ENCODE results near the gene PHC2.

PHC2 gene

DNA sequence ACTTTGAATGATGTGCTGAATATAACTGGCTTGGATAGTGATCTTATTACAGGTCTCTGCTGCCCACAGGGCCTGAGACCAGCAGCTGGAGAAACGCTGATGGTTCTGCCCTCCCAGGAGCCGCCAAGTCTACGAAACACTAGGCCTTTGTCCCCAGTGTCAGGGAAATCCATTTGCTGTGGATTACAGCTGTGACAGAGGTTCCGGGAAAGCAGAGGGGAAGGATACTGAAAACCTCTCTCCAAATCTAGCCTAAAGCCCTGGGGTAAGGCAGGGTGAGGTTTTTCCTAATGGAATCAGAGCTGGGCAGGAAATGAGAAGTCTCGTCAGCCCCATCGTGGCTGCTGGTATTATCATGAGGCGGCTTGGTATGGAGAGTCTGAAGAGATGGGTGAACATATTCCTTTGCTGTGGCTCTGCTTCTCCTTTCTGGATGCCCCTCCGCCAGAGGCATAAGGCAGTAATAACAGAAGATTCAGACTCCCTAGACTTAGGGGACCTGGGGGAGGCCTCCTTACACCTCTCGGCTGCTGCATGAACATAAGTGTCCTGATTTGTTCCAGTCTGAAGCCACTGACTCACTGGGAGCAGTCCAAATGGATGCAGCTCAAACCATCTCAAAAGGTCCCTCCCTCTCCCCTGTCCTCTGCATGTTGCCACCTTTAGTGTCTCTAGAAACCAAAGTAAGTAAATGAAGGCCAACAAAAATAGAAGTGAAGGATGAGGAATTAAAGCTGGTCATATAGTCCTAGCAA is 48.1 kb downstream of the PHC2 start:
- peak overlapping the region; percentile 24 for H3K4me2 ChIP-seq (ENCODE audit: low read length)
- H3K4me1 ChIP-seq (ENCODE audit: control insufficient read depth, insufficient read depth, low read length) = peaks cover 32% of the 10 kb centered on the region
- H3K9me3 ChIP-seq (replicated peaks; ENCODE audit: low read length) = no peaks in the 10 kb centered on the region
- H3K9ac ChIP-seq (ENCODE audit: low read depth, low read length) = peak overlapping the region; percentile 64
- H3K27me3 ChIP-seq (ENCODE audit: control insufficient read depth, insufficient read depth, low read length) = no peaks in the 10 kb centered on the region
- H3K36me3 ChIP-seq (ENCODE audit: insufficient read depth, low read length) = no peaks in the 10 kb centered on the region
- peak overlapping the region; percentile 23 for H3K4me3 ChIP-seq (ENCODE audit: low read length)

DNA sequence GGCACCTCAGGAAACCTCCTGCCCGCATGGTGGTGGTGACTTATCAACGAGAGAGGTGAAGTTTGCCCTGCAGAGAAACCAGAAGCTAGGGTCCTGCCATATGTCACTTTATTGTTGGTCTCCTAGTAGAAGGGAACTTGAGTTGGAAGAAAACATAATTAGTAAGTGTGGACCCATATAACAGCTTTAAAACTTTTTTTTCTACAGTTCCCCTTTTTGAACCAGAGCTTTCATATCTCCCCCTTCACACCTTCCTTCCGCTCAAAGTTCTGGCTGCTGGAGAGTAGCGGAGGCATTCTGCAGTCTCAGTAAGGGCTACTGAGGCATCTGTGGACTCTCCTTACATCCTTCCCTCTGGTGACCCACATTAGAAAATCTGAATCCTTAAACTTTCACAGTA is 48.9 kb downstream of the PHC2 start:
- no peaks in the 10 kb centered on the region for H3K9me3 ChIP-seq (replicated peaks; ENCODE audit: low read length)
- H3K4me2 ChIP-seq (ENCODE audit: low read length) = peak overlapping the region; percentile 24
- H3K9ac ChIP-seq (ENCODE audit: low read depth, low read length) = peak overlapping the region; percentile 64
- no peaks in the 10 kb centered on the region for H3K27me3 ChIP-seq (ENCODE audit: control insufficient read depth, insufficient read depth, low read length)
- H3K4me3 ChIP-seq (ENCODE audit: low read length) = no peak overlapping the region
- H3K4me1 ChIP-seq (ENCODE audit: control insufficient read depth, insufficient read depth, low read length) = peaks cover 32% of the 10 kb centered on the region
- no peaks in the 10 kb centered on the region for H3K36me3 ChIP-seq (ENCODE audit: insufficient read depth, low read length)

DNA sequence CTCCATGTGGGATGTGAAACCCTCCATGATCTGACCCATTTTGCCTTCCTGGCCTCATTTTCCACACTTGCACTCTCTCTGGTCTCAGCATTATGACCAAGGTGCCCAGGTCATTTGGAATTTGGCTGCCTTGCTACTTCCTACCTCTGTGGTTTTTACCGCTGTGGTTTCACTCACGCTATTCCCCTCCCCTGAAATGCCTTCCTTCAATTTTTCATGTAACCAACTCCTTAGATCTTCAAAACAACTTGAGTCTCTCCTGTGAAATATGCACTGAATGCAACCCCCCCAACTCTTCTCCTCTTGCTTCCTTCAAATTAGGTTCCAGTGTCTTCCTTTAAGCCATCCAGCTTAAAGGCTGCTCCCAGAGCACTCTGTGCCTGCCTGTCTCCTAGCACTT is 50.1 kb downstream of the PHC2 start:
- Histone ChIP-seq H3K9me3 (replicated peaks; ENCODE audit: low read length) (no peaks in the 10 kb centered on the region), H3K4me1 (ENCODE audit: control insufficient read depth, insufficient read depth, low read length) (peaks cover 32% of the 10 kb centered on the region)

DNA sequence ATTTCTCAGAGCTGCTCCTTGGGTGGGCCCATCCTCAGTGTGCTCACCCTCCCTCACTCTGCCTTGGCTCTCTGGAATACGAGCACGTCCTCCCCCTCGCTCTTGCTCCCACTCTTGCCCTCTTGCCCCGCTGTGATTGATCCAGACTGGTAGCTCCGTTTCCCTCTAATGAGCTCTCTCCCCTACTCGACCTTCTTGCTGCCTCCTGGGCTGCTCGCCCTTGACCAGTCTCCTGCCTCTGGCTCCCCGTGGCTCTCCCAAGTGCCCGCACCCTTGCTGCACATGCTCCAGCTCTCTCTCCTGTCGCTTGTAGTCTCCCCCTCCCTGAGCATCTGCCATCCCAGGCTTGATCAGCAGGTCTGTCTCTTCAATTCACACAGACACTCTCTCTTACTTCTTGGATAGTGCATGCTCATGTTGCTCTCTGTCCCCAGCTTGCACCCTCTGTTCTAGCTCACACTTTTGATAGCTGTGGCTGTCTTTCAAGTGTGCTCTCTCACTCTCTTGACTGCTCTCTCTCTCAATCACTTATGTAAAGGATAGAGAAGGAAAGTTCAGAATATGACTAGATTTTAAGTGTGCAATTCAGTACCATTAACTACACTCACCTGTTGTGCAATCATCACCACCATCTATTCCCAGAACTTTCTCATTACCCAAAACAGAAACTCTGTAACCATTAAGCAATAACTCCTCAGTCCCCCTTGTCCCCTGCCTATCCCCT is 51.1 kb downstream of the PHC2 start:
- H3K36me3 ChIP-seq (ENCODE audit: insufficient read depth, low read length) = no peaks in the 10 kb centered on the region
- no peak overlapping the region for H3K9ac ChIP-seq (ENCODE audit: low read depth, low read length)
- H3K27me3 ChIP-seq (ENCODE audit: control insufficient read depth, insufficient read depth, low read length) = no peaks in the 10 kb centered on the region
- no peak overlapping the region for H3K4me3 ChIP-seq (ENCODE audit: low read length)
- H3K4me1 ChIP-seq (ENCODE audit: control insufficient read depth, insufficient read depth, low read length) = peaks cover 29% of the 10 kb centered on the region
- H3K9me3 ChIP-seq (replicated peaks; ENCODE audit: low read length) = no peaks in the 10 kb centered on the region
- H3K4me2 ChIP-seq (ENCODE audit: low read length) = no peak overlapping the region

More for the DNA sequence above, 50.1 kb downstream of the PHC2 start:
- Histone ChIP-seq H3K36me3 (ENCODE audit: insufficient read depth, low read length) (no peaks in the 10 kb centered on the region), H3K9ac (ENCODE audit: low read depth, low read length) (no peak overlapping the region), H3K4me2 (ENCODE audit: low read length) (no peak overlapping the region), H3K4me3 (ENCODE audit: low read length) (no peak overlapping the region), H3K27me3 (ENCODE audit: control insufficient read depth, insufficient read depth, low read length) (no peaks in the 10 kb centered on the region)

DNA sequence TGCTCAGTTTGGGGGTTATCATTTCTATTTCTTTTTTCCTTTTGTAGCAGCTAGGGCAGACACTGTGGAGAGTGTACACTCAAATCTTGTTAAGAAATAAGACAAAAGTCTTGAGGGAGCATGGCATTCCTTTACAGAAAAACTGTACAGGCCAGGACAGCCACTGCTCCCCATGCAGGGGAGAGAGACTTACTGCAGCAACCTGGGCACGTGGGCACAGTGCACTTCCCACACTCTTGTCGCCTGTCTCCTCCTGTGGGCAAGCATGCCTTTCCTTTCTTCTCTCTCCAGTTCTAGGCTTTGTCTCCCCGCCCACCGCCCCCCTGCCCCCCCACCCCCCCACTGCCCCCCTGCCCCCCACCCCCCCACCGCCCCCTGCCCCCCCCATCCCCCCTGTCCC is 51.9 kb downstream of the PHC2 start:
- Histone ChIP-seq H3K4me1 (ENCODE audit: control insufficient read depth, insufficient read depth, low read length) (peaks cover 21% of the 10 kb centered on the region), H3K9ac (ENCODE audit: low read depth, low read length) (no peak overlapping the region), H3K9me3 (replicated peaks; ENCODE audit: low read length) (no peaks in the 10 kb centered on the region), H3K4me2 (ENCODE audit: low read length) (no peak overlapping the region), H3K36me3 (ENCODE audit: insufficient read depth, low read length) (no peaks in the 10 kb centered on the region), H3K27me3 (ENCODE audit: control insufficient read depth, insufficient read depth, low read length) (no peaks in the 10 kb centered on the region), H3K4me3 (ENCODE audit: low read length) (no peak overlapping the region)

DNA sequence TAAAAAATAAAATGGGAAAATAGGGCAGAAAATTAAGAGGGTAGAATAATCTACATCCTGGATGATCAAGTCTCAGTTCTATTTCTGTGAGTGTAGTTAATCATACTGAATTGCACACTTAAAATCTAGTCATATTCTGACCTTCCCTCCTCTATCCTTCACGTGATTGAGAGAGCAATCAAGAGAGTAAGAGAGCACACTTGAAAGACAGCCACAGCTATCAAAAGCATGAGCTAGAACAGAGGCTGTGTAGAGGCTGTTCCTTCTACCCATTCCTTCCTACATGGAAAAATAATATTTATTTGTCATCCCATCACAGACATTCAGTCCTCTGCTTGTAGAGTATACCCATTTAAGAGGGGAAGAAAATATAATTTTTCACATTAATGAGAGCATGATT is 52.4 kb downstream of the PHC2 start:
- H3K4me1 ChIP-seq (ENCODE audit: control insufficient read depth, insufficient read depth, low read length) = peaks cover 16% of the 10 kb centered on the region
- no peaks in the 10 kb centered on the region for H3K9me3 ChIP-seq (replicated peaks; ENCODE audit: low read length)
- H3K27me3 ChIP-seq (ENCODE audit: control insufficient read depth, insufficient read depth, low read length) = no peaks in the 10 kb centered on the region
- no peaks in the 10 kb centered on the region for H3K36me3 ChIP-seq (ENCODE audit: insufficient read depth, low read length)
- H3K9ac ChIP-seq (ENCODE audit: low read depth, low read length) = no peak overlapping the region
- no peak overlapping the region for H3K4me2 ChIP-seq (ENCODE audit: low read length)
- no peak overlapping the region for H3K4me3 ChIP-seq (ENCODE audit: low read length)

DNA sequence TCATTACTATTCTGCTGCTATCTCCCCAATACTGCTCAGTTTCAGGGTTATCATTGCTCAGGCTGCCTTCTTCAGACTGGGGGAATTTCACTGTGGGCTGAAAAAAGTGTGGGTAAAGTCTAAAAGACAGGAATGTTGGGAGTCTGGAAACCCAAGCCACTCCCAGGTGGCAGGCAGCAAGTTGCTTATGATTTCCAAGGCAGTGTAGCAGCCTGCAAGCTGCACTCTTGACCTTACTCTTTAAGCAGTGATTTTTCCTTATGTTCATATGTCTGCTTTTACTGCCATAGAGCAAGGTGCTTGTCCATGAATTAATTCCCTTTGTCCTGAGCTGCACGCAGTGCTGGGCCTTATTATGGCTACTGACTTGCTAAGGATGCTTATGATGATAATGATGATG is 53.1 kb downstream of the PHC2 start:
- Histone ChIP-seq H3K27me3 (ENCODE audit: control insufficient read depth, insufficient read depth, low read length) (no peaks in the 10 kb centered on the region), H3K4me3 (ENCODE audit: low read length) (no peak overlapping the region), H3K36me3 (ENCODE audit: insufficient read depth, low read length) (no peaks in the 10 kb centered on the region), H3K9ac (ENCODE audit: low read depth, low read length) (no peak overlapping the region), H3K9me3 (replicated peaks; ENCODE audit: low read length) (no peaks in the 10 kb centered on the region), H3K4me2 (ENCODE audit: low read length) (no peak overlapping the region), H3K4me1 (ENCODE audit: control insufficient read depth, insufficient read depth, low read length) (peaks cover 8% of the 10 kb centered on the region)

DNA sequence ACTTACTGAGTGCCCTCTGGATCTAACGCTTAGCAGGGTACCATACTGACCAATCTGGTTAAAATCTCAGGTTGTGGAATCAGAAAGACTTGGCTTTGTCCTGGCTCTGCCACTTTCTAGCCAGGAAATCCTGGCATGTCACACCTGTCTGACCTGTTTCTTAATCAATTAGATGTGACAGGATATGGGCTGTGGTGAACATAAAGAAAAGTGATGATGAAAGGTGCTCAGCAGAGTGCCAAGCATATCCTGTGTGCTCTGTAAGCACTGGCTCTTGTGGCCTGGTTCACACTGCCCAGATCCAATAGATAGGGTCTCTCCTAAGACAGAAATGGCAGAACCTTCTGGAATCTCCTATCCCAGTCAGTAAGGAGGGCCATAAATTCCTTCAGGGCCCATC is 53.9 kb downstream of the PHC2 start:
- Histone ChIP-seq H3K36me3 (ENCODE audit: insufficient read depth, low read length) (peaks cover 2% of the 10 kb centered on the region), H3K4me2 (ENCODE audit: low read length) (no peak overlapping the region), H3K27me3 (ENCODE audit: control insufficient read depth, insufficient read depth, low read length) (no peaks in the 10 kb centered on the region), H3K9me3 (replicated peaks; ENCODE audit: low read length) (no peaks in the 10 kb centered on the region), H3K9ac (ENCODE audit: low read depth, low read length) (no peak overlapping the region), H3K4me1 (ENCODE audit: control insufficient read depth, insufficient read depth, low read length) (peaks cover under 1% of the 10 kb centered on the region), H3K4me3 (ENCODE audit: low read length) (no peak overlapping the region)

DNA sequence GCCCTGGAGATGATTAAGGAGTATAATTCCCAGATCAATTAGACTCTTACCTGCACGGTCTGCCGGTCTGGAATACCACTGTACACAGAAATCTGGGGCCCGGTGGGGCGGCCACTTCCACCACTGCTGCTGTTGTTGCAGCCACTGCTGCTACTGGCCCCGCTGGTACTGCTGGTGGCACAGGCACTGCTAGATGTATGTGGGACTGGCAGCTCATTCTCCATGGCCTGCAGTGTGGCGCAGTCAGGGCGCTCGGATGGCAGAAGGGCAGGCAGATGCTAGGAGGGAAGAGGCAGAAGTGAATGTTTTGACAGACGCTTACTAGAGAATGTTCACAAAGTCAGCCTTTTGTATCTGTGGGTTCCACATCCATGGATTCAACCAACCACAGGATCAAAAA is 55.6 kb downstream of the PHC2 start:
- no peaks in the 10 kb centered on the region for H3K4me1 ChIP-seq (ENCODE audit: control insufficient read depth, insufficient read depth, low read length)
- no peak overlapping the region for H3K4me3 ChIP-seq (ENCODE audit: low read length)
- peaks cover 8% of the 10 kb centered on the region for H3K36me3 ChIP-seq (ENCODE audit: insufficient read depth, low read length)
- no peaks in the 10 kb centered on the region for H3K9me3 ChIP-seq (replicated peaks; ENCODE audit: low read length)
- no peak overlapping the region for H3K9ac ChIP-seq (ENCODE audit: low read depth, low read length)
- H3K27me3 ChIP-seq (ENCODE audit: control insufficient read depth, insufficient read depth, low read length) = no peaks in the 10 kb centered on the region
- no peak overlapping the region for H3K4me2 ChIP-seq (ENCODE audit: low read length)

DNA sequence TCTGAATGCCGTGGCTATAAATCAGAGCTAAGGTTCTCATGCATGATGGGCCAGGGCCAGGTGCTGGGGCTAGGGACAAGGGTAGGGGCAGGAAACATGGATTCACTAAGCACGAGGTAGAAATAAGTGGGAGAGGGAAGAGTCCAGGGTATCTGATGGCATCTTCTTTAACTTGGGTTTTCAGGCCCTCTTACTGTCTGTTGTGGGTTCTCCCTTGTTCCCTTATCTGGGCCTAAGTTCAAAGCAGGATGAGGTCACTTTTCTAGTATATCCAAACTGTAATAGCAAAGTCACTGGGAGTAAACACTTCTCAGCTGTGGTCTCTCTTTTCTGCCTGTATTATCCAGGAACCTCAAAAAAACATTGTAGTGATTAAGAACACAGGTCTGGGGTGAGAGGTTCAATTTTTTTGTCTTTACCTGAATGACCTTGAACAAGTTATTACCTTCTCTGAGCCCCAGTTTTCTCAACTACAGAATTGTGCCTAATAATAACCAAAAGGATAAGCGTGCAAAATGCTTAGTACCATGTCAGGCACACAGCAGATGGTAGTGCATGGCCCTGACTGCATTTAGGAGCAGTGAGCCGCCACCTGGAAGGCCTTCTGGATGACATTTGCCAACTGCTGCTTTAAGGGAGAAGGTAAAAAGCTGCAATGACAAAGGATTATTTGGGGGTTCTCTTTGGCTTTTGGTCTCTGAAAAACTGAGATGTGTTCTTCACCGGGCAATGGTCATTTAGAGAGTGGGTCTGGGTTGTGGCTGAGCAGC is 56.4 kb downstream of the PHC2 start:
- Histone ChIP-seq H3K4me3 (ENCODE audit: low read length) (no peak overlapping the region), H3K9me3 (replicated peaks; ENCODE audit: low read length) (no peaks in the 10 kb centered on the region), H3K9ac (ENCODE audit: low read depth, low read length) (no peak overlapping the region), H3K36me3 (ENCODE audit: insufficient read depth, low read length) (peaks cover 9% of the 10 kb centered on the region), H3K27me3 (ENCODE audit: control insufficient read depth, insufficient read depth, low read length) (no peaks in the 10 kb centered on the region), H3K4me2 (ENCODE audit: low read length) (no peak overlapping the region), H3K4me1 (ENCODE audit: control insufficient read depth, insufficient read depth, low read length) (no peaks in the 10 kb centered on the region)

DNA sequence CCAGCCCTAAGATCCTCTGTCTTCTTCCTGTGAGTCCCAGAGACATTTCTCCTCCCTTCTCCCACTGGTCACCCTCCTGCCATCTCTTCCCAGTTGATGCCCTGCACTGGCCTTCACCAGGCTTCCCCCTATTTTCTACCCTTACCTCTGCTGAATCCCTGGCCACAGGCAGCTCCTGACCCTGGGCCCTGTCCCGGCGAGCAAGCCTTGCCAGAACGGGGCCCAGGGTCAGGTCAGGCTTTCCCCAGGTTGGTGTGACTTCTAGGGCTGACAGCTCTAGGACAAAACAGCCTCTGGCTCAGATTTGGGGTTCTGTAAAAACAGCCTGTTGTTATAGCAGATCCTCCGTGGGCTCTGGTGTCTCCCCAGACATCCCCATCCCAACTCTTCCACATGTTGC is 57.3 kb downstream of the PHC2 start:
- Histone ChIP-seq H3K9ac (ENCODE audit: low read depth, low read length) (no peak overlapping the region), H3K36me3 (ENCODE audit: insufficient read depth, low read length) (peaks cover 16% of the 10 kb centered on the region), H3K4me2 (ENCODE audit: low read length) (no peak overlapping the region), H3K27me3 (ENCODE audit: control insufficient read depth, insufficient read depth, low read length) (no peaks in the 10 kb centered on the region), H3K4me1 (ENCODE audit: control insufficient read depth, insufficient read depth, low read length) (no peaks in the 10 kb centered on the region), H3K4me3 (ENCODE audit: low read length) (no peak overlapping the region), H3K9me3 (replicated peaks; ENCODE audit: low read length) (no peaks in the 10 kb centered on the region)
